HG03060 (cell line): ENCODE results near the gene GPSM3.
"Not testable (repeated sequence)": the region's sequence is repeated elsewhere in the genome, so short reads cannot be mapped to it uniquely, and the experiment has no call there.

ENCODE experiments used
- ATAC-seq: cut with Tn5 transposase; IDR thresholded peaks from one replicate; pipeline ENCODE4 v1.9.1; 2021; ENCODE audit warnings: low read depth, moderate number of reproducible peaks; ENCODE audit not compliant: unreplicated experiment

GPSM3 gene

GRCh38 chr6:32192608-32193039, at the start of gene GPSM3:
GPSM3 (minus strand) TSS chr6:32192643; CDS start chr6:32192513, 130 bp downstream.
- no peak for ATAC-seq

GRCh38 chr6:32240686-32241085, 48.2 kb upstream of the GPSM3 start:
- no peak for ATAC-seq

- no peak for ATAC-seq
Measured at GRCh38 chr6:32239462-32239861, 47.0 kb upstream of the GPSM3 start.

- ATAC-seq, result no peak
Measured at GRCh38 chr6:32234934-32235333, 42.5 kb upstream of the GPSM3 start.

GRCh38 chr6:32226434-32226833, 34.0 kb upstream of the GPSM3 start:
- ATAC-seq, result no peak

GRCh38 chr6:32224696-32225095, 32.3 kb upstream of the GPSM3 start:
- ATAC-seq, result no peak

- no peak for ATAC-seq
Measured at GRCh38 chr6:32223258-32224235, 31.1 kb upstream of the GPSM3 start, which contains the start of gene NOTCH4. NOTCH4 (minus strand) TSS chr6:32224067; CDS start chr6:32223928, 139 bp downstream.

GRCh38 chr6:32222333-32223230, 30.1 kb upstream of the GPSM3 start:
- no peak for ATAC-seq

- no peak for ATAC-seq
Measured at GRCh38 chr6:32220021-32220420, 27.6 kb upstream of the GPSM3 start.

GRCh38 chr6:32218167-32218566, 25.7 kb upstream of the GPSM3 start:
- ATAC-seq, result no peak

- ATAC-seq, result no peak
Measured at GRCh38 chr6:32216998-32217397, 24.6 kb upstream of the GPSM3 start.

GRCh38 chr6:32216285-32216684, 23.8 kb upstream of the GPSM3 start:
- ATAC-seq, result no peak

- no peak for ATAC-seq
Measured at GRCh38 chr6:32215617-32216016, 23.2 kb upstream of the GPSM3 start.

- ATAC-seq, result no peak
Measured at GRCh38 chr6:32214126-32214525, 21.7 kb upstream of the GPSM3 start.

- ATAC-seq, result no peak
Measured at GRCh38 chr6:32213649-32214048, 21.2 kb upstream of the GPSM3 start.

GRCh38 chr6:32212076-32212760, 19.8 kb upstream of the GPSM3 start:
- ATAC-seq, result no peak

GRCh38 chr6:32211432-32211831, 19.0 kb upstream of the GPSM3 start:
- ATAC-seq, result not testable (repeated sequence)

GRCh38 chr6:32210191-32210601, 17.8 kb upstream of the GPSM3 start:
- no peak for ATAC-seq

- ATAC-seq, result no peak
Measured at GRCh38 chr6:32208996-32209395, 16.6 kb upstream of the GPSM3 start.

- ATAC-seq, result no peak
Measured at GRCh38 chr6:32204268-32204715, 11.8 kb upstream of the GPSM3 start.
